Measurements from ENCODE around the gene GCSH. TPM values are rescaled to one million over a fixed set of nuclear protein-coding genes. Genes with fewer than 3 reads are reported as not detected.

Gene GCSH
- total and polyA plus RNA-seq, 2 of the 13 experiments (the other 11 are each of a cell fraction or from before 2014, with no cell fraction given) = 35.9 to 103 TPM

GRCh38 chr16:81035975-81036750 is 60.0 kb downstream of the GCSH start (continued):
- TF ChIP-seq ZBTB4 (CRISPR knock-in tag; IDR thresholded peaks at IDR 0.05; ENCODE audit: borderline replicate concordance) = no peak
- TF ChIP-seq GPN1 (CRISPR knock-in tag; IDR thresholded peaks at IDR 0.05; ENCODE audit: borderline replicate concordance) = no peak
- TF ChIP-seq RBM22 (optimal IDR thresholded peaks at IDR 0.05; ENCODE audit: low read length) = no peak
- no peak for TF ChIP-seq NAIF1 (CRISPR knock-in tag; IDR thresholded peaks at IDR 0.05; ENCODE audit: borderline replicate concordance)
- TF ChIP-seq PLSCR1 (CRISPR knock-in tag; IDR thresholded peaks at IDR 0.05; ENCODE audit: borderline replicate concordance) = no peak
- TF ChIP-seq TBL1XR1 (IDR thresholded peaks at IDR 0.05; ENCODE audit: borderline replicate concordance, low read length, partially characterized antibody) = no peak
- peak; percentile 27; the same call in 1 of the 2 replicates for TF ChIP-seq DMAP1 (CRISPR knock-in tag; IDR thresholded peaks at IDR 0.05)
- TF ChIP-seq DRAP1 (CRISPR knock-in tag; IDR thresholded peaks at IDR 0.05) = no peak
- TF ChIP-seq ZNF781 (CRISPR knock-in tag; IDR thresholded peaks at IDR 0.05; ENCODE audit: borderline replicate concordance, not compliant biosample characterization) = no peak
- peak; percentile 41; the same call in 1 of the 2 replicates for TF ChIP-seq ZNF768 (CRISPR knock-in tag; IDR thresholded peaks at IDR 0.05)
- TF ChIP-seq ZNF33B (CRISPR knock-in tag; IDR thresholded peaks at IDR 0.05) = no peak
- TF ChIP-seq ZNF841 (CRISPR knock-in tag; IDR thresholded peaks at IDR 0.05; ENCODE audit: borderline replicate concordance) = no peak
- TF ChIP-seq ZNF614 (CRISPR knock-in tag; IDR thresholded peaks at IDR 0.05; ENCODE audit: borderline replicate concordance) = 0 out of 2 replicates have a peak, but pooled peaks have one; percentile 43
- no peak for TF ChIP-seq PRPF4 (IDR thresholded peaks at IDR 0.05; ENCODE audit: low read depth, low read length, poor library complexity, severe bottlenecking)
- TF ChIP-seq BCLAF1 (IDR thresholded peaks at IDR 0.05) = no peak
- no peak for TF ChIP-seq ZBTB26 (CRISPR knock-in tag; IDR thresholded peaks at IDR 0.05; ENCODE audit: borderline replicate concordance)
